PC-9 (cell line): ENCODE data around the gene CDK2.

Experiments
- CTCF ChIP-seq: fragments of 200-600 bp; sonication (generic); conservative IDR thresholded peaks from 2 replicates; pipeline ENCODE4 v1.6.1; 2017; ENCODE audit warnings: mixed run types, antibody characterized with exemption, mild to moderate bottlenecking, moderate library complexity
- EZH2 ChIP-seq: fragments of 200-600 bp; sonication (generic); IDR thresholded peaks from 2 replicates; pipeline ENCODE4 v1.8.0; 2017; ENCODE audit warnings: antibody characterized with exemption, low read depth

GRCh38 chr12:55984861-55985260 is 18.2 kb downstream of the CDK2 start:
- no peak for TF ChIP-seq CTCF
- TF ChIP-seq EZH2 = no peak
